ENCODE measurements around the gene IL21R. TPM values are rescaled to one million over a fixed set of nuclear protein-coding genes. Genes with fewer than 3 reads are reported as not detected.
A peak's percentile ranks its signal among the peaks of the same experiment; 100 is the strongest.

The IL21R gene
- total and polyA plus RNA-seq, 10 of the 15 experiments (the other 5 are each of a cell fraction or from before 2014, with no cell fraction given) = 5.3 to 138 (median 82.5) TPM

DNA sequence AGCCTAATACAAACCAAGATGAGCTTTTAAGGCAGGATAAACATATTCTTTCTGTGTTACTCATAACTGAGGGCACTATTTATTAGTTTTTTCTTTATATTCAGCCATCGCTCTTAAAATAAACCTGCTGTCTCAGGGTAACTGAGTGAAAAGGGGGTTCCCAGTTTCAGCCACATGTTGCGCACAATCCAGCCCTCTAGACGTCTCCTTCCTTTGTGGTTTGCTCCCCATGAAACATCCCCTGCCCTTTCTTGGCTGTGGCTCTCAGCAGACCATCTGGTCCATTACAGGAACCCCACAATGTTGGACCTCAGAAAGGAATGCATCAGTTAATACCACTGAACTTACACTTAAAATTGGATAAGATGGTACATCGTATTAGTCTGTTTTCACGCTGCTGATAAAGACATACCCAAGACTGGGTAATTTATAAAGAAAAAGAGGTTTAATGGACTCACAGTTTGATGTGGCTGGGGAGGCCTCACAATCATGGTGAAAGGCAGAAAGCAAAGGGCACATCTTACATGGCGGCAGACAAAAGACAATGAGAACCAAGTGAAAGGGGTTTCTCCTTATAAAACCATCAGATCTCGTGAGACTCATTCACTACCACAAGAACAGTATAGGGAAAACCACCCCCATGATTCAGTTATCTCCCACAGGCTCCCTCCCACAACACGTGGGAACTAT is 12.6 kb upstream of the IL21R start (continued):
- TF ChIP-seq HSF1 (IDR thresholded peaks at IDR 0.05; ENCODE audit: low read depth, low read length) (no peak), RCOR1 (conservative IDR thresholded peaks at IDR 0.05; ENCODE audit: low read depth, low read length) (no peak), CEBPZ (IDR thresholded peaks at IDR 0.05; ENCODE audit: low read depth, low read length) (no peak), NR2C1 (IDR thresholded peaks at IDR 0.05) (no peak), RAD51 (IDR thresholded peaks at IDR 0.05) (no peak), SP1 (IDR thresholded peaks at IDR 0.05; ENCODE audit: low read depth, low read length) (peak; percentile 10), RB1 (IDR thresholded peaks at IDR 0.05; ENCODE audit: borderline replicate concordance) (no peak), JUND (IDR thresholded peaks at IDR 0.05; ENCODE audit: low read depth, low read length) (no peak), NFYB (IDR thresholded peaks at IDR 0.05; ENCODE audit: insufficient read depth, low read depth, low read length) (no peak), RFX5 (IDR thresholded peaks at IDR 0.05; ENCODE audit: low read depth, low read length) (no peak), SRF (IDR thresholded peaks at IDR 0.05; ENCODE audit: low read depth in 2 of 2, low read length in 2 of 2) (peak in 1 of 2 experiments; percentile 69; a peak in 1 of 4 replicates), MEF2B (IDR thresholded peaks at IDR 0.05; ENCODE audit: partially characterized antibody, poor library complexity, severe bottlenecking) (no peak), ZNF217 (IDR thresholded peaks at IDR 0.05) (no peak), NRF1 (conservative IDR thresholded peaks at IDR 0.05; ENCODE audit: low read depth, low read length) (no peak), FOXK2 (IDR thresholded peaks at IDR 0.05) (no peak)
- TF ChIP-seq, protein P1, sequence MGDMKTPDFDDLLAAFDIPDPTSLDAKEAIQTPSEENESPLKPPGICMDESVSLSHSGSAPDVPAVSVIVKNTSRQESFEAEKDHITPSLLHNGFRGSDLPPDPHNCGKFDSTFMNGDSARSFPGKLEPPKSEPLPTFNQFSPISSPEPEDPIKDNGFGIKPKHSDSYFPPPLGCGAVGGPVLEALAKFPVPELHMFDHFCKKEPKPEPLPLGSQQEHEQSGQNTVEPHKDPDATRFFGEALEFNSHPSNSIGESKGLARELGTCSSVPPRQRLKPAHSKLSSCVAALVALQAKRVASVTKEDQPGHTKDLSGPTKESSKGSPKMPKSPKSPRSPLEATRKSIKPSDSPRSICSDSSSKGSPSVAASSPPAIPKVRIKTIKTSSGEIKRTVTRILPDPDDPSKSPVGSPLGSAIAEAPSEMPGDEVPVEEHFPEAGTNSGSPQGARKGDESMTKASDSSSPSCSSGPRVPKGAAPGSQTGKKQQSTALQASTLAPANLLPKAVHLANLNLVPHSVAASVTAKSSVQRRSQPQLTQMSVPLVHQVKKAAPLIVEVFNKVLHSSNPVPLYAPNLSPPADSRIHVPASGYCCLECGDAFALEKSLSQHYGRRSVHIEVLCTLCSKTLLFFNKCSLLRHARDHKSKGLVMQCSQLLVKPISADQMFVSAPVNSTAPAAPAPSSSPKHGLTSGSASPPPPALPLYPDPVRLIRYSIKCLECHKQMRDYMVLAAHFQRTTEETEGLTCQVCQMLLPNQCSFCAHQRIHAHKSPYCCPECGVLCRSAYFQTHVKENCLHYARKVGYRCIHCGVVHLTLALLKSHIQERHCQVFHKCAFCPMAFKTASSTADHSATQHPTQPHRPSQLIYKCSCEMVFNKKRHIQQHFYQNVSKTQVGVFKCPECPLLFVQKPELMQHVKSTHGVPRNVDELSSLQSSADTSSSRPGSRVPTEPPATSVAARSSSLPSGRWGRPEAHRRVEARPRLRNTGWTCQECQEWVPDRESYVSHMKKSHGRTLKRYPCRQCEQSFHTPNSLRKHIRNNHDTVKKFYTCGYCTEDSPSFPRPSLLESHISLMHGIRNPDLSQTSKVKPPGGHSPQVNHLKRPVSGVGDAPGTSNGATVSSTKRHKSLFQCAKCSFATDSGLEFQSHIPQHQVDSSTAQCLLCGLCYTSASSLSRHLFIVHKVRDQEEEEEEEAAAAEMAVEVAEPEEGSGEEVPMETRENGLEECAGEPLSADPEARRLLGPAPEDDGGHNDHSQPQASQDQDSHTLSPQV (IDR thresholded peaks at IDR 0.05) = no peak
- TF ChIP-seq, protein P2, sequence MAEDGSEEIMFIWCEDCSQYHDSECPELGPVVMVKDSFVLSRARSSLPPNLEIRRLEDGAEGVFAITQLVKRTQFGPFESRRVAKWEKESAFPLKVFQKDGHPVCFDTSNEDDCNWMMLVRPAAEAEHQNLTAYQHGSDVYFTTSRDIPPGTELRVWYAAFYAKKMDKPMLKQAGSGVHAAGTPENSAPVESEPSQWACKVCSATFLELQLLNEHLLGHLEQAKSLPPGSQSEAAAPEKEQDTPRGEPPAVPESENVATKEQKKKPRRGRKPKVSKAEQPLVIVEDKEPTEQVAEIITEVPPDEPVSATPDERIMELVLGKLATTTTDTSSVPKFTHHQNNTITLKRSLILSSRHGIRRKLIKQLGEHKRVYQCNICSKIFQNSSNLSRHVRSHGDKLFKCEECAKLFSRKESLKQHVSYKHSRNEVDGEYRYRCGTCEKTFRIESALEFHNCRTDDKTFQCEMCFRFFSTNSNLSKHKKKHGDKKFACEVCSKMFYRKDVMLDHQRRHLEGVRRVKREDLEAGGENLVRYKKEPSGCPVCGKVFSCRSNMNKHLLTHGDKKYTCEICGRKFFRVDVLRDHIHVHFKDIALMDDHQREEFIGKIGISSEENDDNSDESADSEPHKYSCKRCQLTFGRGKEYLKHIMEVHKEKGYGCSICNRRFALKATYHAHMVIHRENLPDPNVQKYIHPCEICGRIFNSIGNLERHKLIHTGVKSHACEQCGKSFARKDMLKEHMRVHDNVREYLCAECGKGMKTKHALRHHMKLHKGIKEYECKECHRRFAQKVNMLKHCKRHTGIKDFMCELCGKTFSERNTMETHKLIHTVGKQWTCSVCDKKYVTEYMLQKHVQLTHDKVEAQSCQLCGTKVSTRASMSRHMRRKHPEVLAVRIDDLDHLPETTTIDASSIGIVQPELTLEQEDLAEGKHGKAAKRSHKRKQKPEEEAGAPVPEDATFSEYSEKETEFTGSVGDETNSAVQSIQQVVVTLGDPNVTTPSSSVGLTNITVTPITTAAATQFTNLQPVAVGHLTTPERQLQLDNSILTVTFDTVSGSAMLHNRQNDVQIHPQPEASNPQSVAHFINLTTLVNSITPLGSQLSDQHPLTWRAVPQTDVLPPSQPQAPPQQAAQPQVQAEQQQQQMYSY (CRISPR knock-in tag; IDR thresholded peaks at IDR 0.05) = no peak
